Tibial nerve (tissue), 3 donors: ENCODE measurements around the gene ASPDH.

Experiments used
- POLR2A ChIP-seq, 2 donors: fragments of 450-650 bp; IDR thresholded peaks; one replicate each; pipeline ENCODE4 v1.6.1; 2017; ENCODE audit warnings: antibody characterized with exemption in 2 of 2, mild to moderate bottlenecking in 2 of 2, moderate library complexity in 2 of 2
- TF ChIP-seq, protein P1 (sequence below), 5 experiments: fragments of 200-600 bp in 3 of 5; fragments of 450-650 bp in 2 of 5; sonication (generic) in 3 of 5; IDR thresholded peaks; one replicate each; pipeline ENCODE4 v1.5.1; 2016 to 2019; ENCODE audit warnings: antibody characterized with exemption in 5 of 5, mild to moderate bottlenecking in 3 of 5, moderate library complexity in 2 of 5

- TF ChIP-seq, protein P1, sequence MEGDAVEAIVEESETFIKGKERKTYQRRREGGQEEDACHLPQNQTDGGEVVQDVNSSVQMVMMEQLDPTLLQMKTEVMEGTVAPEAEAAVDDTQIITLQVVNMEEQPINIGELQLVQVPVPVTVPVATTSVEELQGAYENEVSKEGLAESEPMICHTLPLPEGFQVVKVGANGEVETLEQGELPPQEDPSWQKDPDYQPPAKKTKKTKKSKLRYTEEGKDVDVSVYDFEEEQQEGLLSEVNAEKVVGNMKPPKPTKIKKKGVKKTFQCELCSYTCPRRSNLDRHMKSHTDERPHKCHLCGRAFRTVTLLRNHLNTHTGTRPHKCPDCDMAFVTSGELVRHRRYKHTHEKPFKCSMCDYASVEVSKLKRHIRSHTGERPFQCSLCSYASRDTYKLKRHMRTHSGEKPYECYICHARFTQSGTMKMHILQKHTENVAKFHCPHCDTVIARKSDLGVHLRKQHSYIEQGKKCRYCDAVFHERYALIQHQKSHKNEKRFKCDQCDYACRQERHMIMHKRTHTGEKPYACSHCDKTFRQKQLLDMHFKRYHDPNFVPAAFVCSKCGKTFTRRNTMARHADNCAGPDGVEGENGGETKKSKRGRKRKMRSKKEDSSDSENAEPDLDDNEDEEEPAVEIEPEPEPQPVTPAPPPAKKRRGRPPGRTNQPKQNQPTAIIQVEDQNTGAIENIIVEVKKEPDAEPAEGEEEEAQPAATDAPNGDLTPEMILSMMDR (IDR thresholded peaks at IDR 0.05): no peak
- no peak for TF ChIP-seq POLR2A (IDR thresholded peaks at IDR 0.05)
Observed at GRCh38 chr19:50546527-50547221, 33.0 kb upstream of the ASPDH start.
